Measurements from ENCODE around the gene TTC39B. TPM values are rescaled to one million over a fixed set of nuclear protein-coding genes. Genes with fewer than 3 reads are reported as not detected.

The TTC39B gene
- total and polyA plus RNA-seq, 2 donors (not counting 3 experiments of a cell fraction or from before 2014, with no cell fraction given): 1.0 to 5.4 TPM

GRCh38 chr9:15135164-15135792 is 171.7 kb downstream of the TTC39B start:
- CTCF ChIA-PET: interaction anchor here (0.5 to 3.7 kb wide), 41 partner anchors 8 to 670 kb away, joined by 3 to 120 read pairs (median 4); partner anchors contain the start of gene CCDC171
- H3K9me1 ChIP-seq (replicated peaks; ENCODE audit: control insufficient read depth, extremely low read depth, insufficient read depth, low read length): no peaks in the 10 kb centered on the region
- peak; percentile 79 to 91 for TF ChIP-seq CTCF (IDR thresholded peaks at IDR 0.05; ENCODE audit: extremely low read depth in 1 of 2, insufficient read depth in 1 of 2, low read depth in 1 of 2, low read length in 2 of 2)
- no peak for TF ChIP-seq POLR2AphosphoS5 (IDR thresholded peaks at IDR 0.05; ENCODE audit: insufficient read depth, low read depth, low read length)
- no TSS peak for BruUV-seq (replicated peaks)
- H3K9ac ChIP-seq (replicated peaks; ENCODE audit: extremely low read depth, insufficient read depth, low read length): peak overlapping the region; percentile 5
- H3K36me3 ChIP-seq (ENCODE audit: control insufficient read depth in 2 of 2, extremely low read depth in 1 of 2, insufficient read depth in 2 of 2, low read length in 2 of 2): no peaks in the 10 kb centered on the region
- H3K9me3 ChIP-seq (replicated peaks; ENCODE audit: control insufficient read depth, insufficient read depth, low read length): no peaks in the 10 kb centered on the region
- no peaks in the 10 kb centered on the region for H3K79me2 ChIP-seq (ENCODE audit: control insufficient read depth, insufficient read depth, low read length)
- H2AFZ ChIP-seq (ENCODE audit: low read depth, low read length): peak overlapping the region; percentile 79
- no peaks in the 10 kb centered on the region for H4K20me1 ChIP-seq (replicated peaks; ENCODE audit: control insufficient read depth, extremely low read depth, insufficient read depth, low read length)
- FAIRE-seq (peak; percentile 82), DNase-seq (ENCODE audit: low read depth, low spot score) (peak; percentile 82)
- no peaks in the 10 kb centered on the region for H3K27me3 ChIP-seq (ENCODE audit: control insufficient read depth in 2 of 2, insufficient read depth in 2 of 2, low read length in 2 of 2)
- H3K27ac ChIP-seq (ENCODE audit: insufficient read depth, low read depth, low read length): no peak overlapping the region
- H3K4me1 ChIP-seq (ENCODE audit: control insufficient read depth, extremely low read depth, insufficient read depth, low read length): no peaks in the 10 kb centered on the region
- H3K4me2 ChIP-seq (ENCODE audit: insufficient read depth, low read length): peak overlapping the region; percentile 37
- dilution Hi-C loops (cut with MboI; ENCODE audit: extremely low pct_ligation_motif_present, low sequenced_read_pairs) (no loop called here), intact Hi-C loops (cut with micrococcal nuclease) (loop anchor here (1.0 to 10.0 kb wide), 7 partner anchors 31 to 670 kb away; no protein-coding TSS in a partner anchor)
- POLR2A ChIA-PET: interaction anchor here (0.6 kb wide), 1 partner anchor 15 kb away, joined by 3 read pairs; no protein-coding TSS in a partner anchor
- no peak overlapping the region for H3K4me3 ChIP-seq (replicated peaks in 1 of 3; ENCODE audit: insufficient read depth in 1 of 3, low read depth in 1 of 3, low read length in 3 of 3)

GRCh38 chr9:15133488-15133887 is 173.5 kb downstream of the TTC39B start:
- dilution Hi-C loops (cut with MboI; ENCODE audit: extremely low pct_ligation_motif_present, low sequenced_read_pairs): no loop called here
- BruUV-seq (replicated peaks): no TSS peak
- Histone ChIP-seq H3K36me3 (ENCODE audit: control insufficient read depth in 2 of 2, extremely low read depth in 1 of 2, insufficient read depth in 2 of 2, low read length in 2 of 2) (no peaks in the 10 kb centered on the region), H3K27ac (ENCODE audit: insufficient read depth, low read depth, low read length) (no peak overlapping the region), H3K4me1 (ENCODE audit: control insufficient read depth, extremely low read depth, insufficient read depth, low read length) (no peaks in the 10 kb centered on the region), H3K9me1 (replicated peaks; ENCODE audit: control insufficient read depth, extremely low read depth, insufficient read depth, low read length) (no peaks in the 10 kb centered on the region), H3K27me3 (ENCODE audit: control insufficient read depth in 2 of 2, insufficient read depth in 2 of 2, low read length in 2 of 2) (no peaks in the 10 kb centered on the region), H2AFZ (ENCODE audit: low read depth, low read length) (no peak overlapping the region), H3K4me2 (ENCODE audit: insufficient read depth, low read length) (no peak overlapping the region), H3K79me2 (ENCODE audit: control insufficient read depth, insufficient read depth, low read length) (no peaks in the 10 kb centered on the region), H3K9me3 (replicated peaks; ENCODE audit: control insufficient read depth, insufficient read depth, low read length) (no peaks in the 10 kb centered on the region), H3K9ac (replicated peaks; ENCODE audit: extremely low read depth, insufficient read depth, low read length) (no peak overlapping the region), H4K20me1 (replicated peaks; ENCODE audit: control insufficient read depth, extremely low read depth, insufficient read depth, low read length) (no peaks in the 10 kb centered on the region), H3K4me3 (replicated peaks in 1 of 3; ENCODE audit: insufficient read depth in 1 of 3, low read depth in 1 of 3, low read length in 3 of 3) (no peak overlapping the region)
- DNase-seq (ENCODE audit: low read depth, low spot score) (no peak), FAIRE-seq (no peak)
- ChIA-PET POLR2A (no interaction called here), CTCF (interaction anchor here (1.0 to 3.7 kb wide), 3 partner anchors 9 to 36 kb away, joined by 3 to 120 read pairs (median 3); no protein-coding TSS in a partner anchor)
- TF ChIP-seq FOS (IDR thresholded peaks at IDR 0.05; ENCODE audit: borderline replicate concordance, insufficient read depth, low read length): no peak
- intact Hi-C loops (cut with micrococcal nuclease): loop anchor here (10.0 kb wide), 2 partner anchors 139 to 669 kb away; no protein-coding TSS in a partner anchor

All from endothelial cell of umbilical vein (primary cell).